Kidney (tissue), 14 donors: ENCODE results near the gene TSFM. TPM values are rescaled to one million over a fixed set of nuclear protein-coding genes. Genes with fewer than 3 reads are reported as not detected.

Source experiments
- DNase-seq, 5 donors: peaks; one replicate each; pipeline ENCODE4 v3.0.0-alpha.2; 2013 to 2020
- FAIRE-seq: peaks from 2 replicates; lab custom pipeline; 2012; peaks lifted over from hg19 to GRCh38; lab: Jason Lieb, UNC
- H3K27ac ChIP-seq, 2 donors: one replicate each; pipeline ENCODE4 v1.7.0; 2013; ENCODE audit warnings: low read depth in 2 of 2, low read length in 2 of 2, inconsistent platforms in 1 of 2
- H3K27me3 ChIP-seq: one replicate; pipeline ENCODE4 v1.7.1; 2013; ENCODE audit warnings: low read length, inconsistent platforms; ENCODE audit not compliant: control insufficient read depth, insufficient read depth
- H3K36me3 ChIP-seq, 3 donors: one replicate each; pipeline versions ENCODE4 v1.7.0 to v1.7.1; 2013; ENCODE audit warnings: low read length in 3 of 3, control low read depth in 1 of 3, inconsistent platforms in 1 of 3; ENCODE audit not compliant: insufficient read depth in 3 of 3, control insufficient read depth in 2 of 3
- H3K4me1 ChIP-seq, 3 donors: one replicate each; pipeline versions ENCODE4 v1.7.0 to v1.7.1; 2013; ENCODE audit warnings: low read length in 3 of 3, inconsistent platforms in 1 of 3, low read depth in 1 of 3; ENCODE audit not compliant: control insufficient read depth in 2 of 3, insufficient read depth in 2 of 3
- H3K4me3 ChIP-seq, 3 donors: one replicate each; pipeline versions ENCODE4 v1.7.0 to v1.8.1; 2013; ENCODE audit warnings: low read length in 3 of 3, control low read depth in 1 of 3, inconsistent platforms in 1 of 3
- H3K9ac ChIP-seq, 3 donors: one replicate each; pipeline versions ENCODE4 v1.7.0 to v1.7.1; 2013; ENCODE audit warnings: low read length in 3 of 3, control low read depth in 1 of 3, inconsistent platforms in 1 of 3
- H3K9me3 ChIP-seq, 3 donors: one replicate each; pipeline versions ENCODE4 v1.7.0 to v1.7.1; 2013; ENCODE audit warnings: low read length in 3 of 3, control low read depth in 1 of 3, inconsistent platforms in 1 of 3; ENCODE audit not compliant: control insufficient read depth in 2 of 3, insufficient read depth in 1 of 3
- CTCF ChIP-seq: IDR thresholded peaks from 3 replicates; pipeline ENCODE4 v1.5.1; 2012; ENCODE audit warnings: mild to moderate bottlenecking, moderate library complexity, borderline replicate concordance; ENCODE audit not compliant: insufficient read depth; ENCODE audit errors: extremely low read depth
- intact Hi-C: fragments of 100-400 bp; cut with DNase I; formaldehyde crosslinking; loops from one replicate; pipeline ENCODE4 v1.11.1; 2022
- polyA plus RNA-seq: library from polyadenylated mRNA; stranded (reverse); fragments of 350-450 nt; fragmentation: Illumina TruSeq; extraction: RNeasy Lipid Tissue Mini Kit (QIAGEN cat#74804); gene quantifications from one replicate; pipeline ENCODE4 v1.2.3, GENCODE V29; 2014; ENCODE audit warnings: low read depth, low replicate concordance; ENCODE audit not compliant: insufficient read depth
- total RNA-seq: library from RNA; stranded (reverse); fragmentation: NEBNext Ultra II Directional; extraction: Animal tissue kit (Norgen Biotek cat#: 25700); gene quantifications from one replicate; pipeline ENCODE4 v1.2.1, GENCODE V29; 2021
- donor health status: control.
- donor health status: control.
- donor health status: control.
- donor health status: control.
- donor health status: control.
- donor health status: DM: yes; HTN: yes; CAD: no.
- donor health status: Normal renal cell carcinoma (clear cell type).

TSFM gene
- total and polyA plus RNA-seq, 2 donors from 2014 or later = 32.8 to 84.6 TPM

- H3K9ac ChIP-seq = no peak overlapping the region
- intact Hi-C loops = no loop called here
- H3K36me3 ChIP-seq = peaks cover 0 to 28% (median 3%) of the 10 kb centered on the region in 3 donors
- H3K27ac ChIP-seq = no peak overlapping the region
- FAIRE-seq (no peak), DNase-seq (no peak)
- H3K4me3 ChIP-seq = no peak overlapping the region
- TF ChIP-seq CTCF = no peak
- H3K27me3 ChIP-seq = no peaks in the 10 kb centered on the region
- no peaks in the 10 kb centered on the region for H3K9me3 ChIP-seq
- H3K4me1 ChIP-seq = peaks cover 0 to 16% (median 16%) of the 10 kb centered on the region in 3 donors
Observed at GRCh38 chr12:57815177-57816000, 32.8 kb downstream of the TSFM start.

DNA sequence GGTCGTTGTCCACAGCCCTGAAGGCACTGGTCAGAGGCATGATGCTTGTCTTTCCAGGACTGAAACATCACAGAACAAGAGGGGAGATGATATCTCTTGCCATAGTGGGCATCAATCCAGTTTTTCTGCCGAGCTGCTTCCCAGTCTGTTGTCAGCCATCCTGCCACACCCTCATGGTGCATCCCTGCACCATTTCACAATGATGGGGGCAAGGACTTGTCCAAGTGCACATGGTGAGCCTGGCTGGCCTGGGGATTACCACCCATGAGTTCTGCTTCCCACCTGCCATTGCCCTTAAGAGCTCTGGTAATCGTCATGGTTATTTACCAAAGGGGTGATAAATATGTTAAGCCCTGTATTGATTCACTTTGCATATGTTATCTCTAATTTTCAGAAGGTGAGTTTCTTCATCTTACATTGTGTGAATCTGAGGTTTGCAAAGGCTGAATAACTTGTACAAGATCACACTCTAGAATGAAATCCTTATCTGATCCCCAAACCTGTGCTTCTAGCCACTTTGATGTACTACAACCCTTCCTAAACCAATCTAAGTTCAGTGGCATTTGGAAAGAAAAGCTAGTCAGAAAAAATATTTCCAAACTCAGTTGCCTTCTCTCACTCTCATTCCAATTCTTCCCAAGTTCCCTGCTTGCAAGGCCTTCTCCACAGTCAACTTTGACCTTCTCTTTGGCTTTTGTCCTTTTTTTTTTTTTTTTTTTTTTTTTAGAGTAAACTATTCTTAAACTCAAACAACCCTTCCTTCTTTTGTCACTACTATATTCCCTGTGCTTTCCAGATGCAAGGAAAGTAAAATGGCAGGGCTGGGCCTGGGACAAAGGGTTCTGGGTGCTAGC, 33.6 kb downstream of the TSFM start:
- Histone ChIP-seq H3K4me1 (peaks cover 0 to 16% (median 16%) of the 10 kb centered on the region in 3 donors), H3K36me3 (peaks cover 0 to 22% (median 3%) of the 10 kb centered on the region in 3 donors), H3K9ac (no peak overlapping the region), H3K27ac (no peak overlapping the region), H3K4me3 (no peak overlapping the region), H3K9me3 (no peaks in the 10 kb centered on the region), H3K27me3 (no peaks in the 10 kb centered on the region)
- intact Hi-C loops = no loop called here
- FAIRE-seq (no peak), DNase-seq (no peak)
- no peak for TF ChIP-seq CTCF

GRCh38 chr12:57816855-57817151, 34.2 kb downstream of the TSFM start:
- H3K4me1 ChIP-seq = peaks cover 0 to 16% (median 16%) of the 10 kb centered on the region in 3 donors
- H3K36me3 ChIP-seq = peaks cover 2 to 22% (median 4%) of the 10 kb centered on the region in 3 donors
- intact Hi-C loops = no loop called here
- no peaks in the 10 kb centered on the region for H3K27me3 ChIP-seq
- TF ChIP-seq CTCF = no peak
- DNase-seq = no peak
- H3K9ac ChIP-seq = no peak overlapping the region
- H3K4me3 ChIP-seq = no peak overlapping the region
- no peaks in the 10 kb centered on the region for H3K9me3 ChIP-seq
- no peak for FAIRE-seq
- H3K27ac ChIP-seq = no peak overlapping the region
